IPS-15b (cell line): ENCODE results near the gene TMOD3.

Source experiments
- H3K27me3 ChIP-seq: one replicate; pipeline ENCODE4 v1.6.1; 2013; ENCODE audit warnings: low read length; ENCODE audit not compliant: control insufficient read depth, insufficient read depth
- H3K36me3 ChIP-seq: one replicate; pipeline ENCODE4 v1.6.1; 2013; ENCODE audit warnings: low read length; ENCODE audit not compliant: control insufficient read depth, insufficient read depth
- H3K4me1 ChIP-seq: one replicate; pipeline ENCODE4 v1.6.1; 2013; ENCODE audit warnings: mild to moderate bottlenecking, low read length; ENCODE audit not compliant: control insufficient read depth, insufficient read depth
- H3K4me3 ChIP-seq: one replicate; pipeline ENCODE4 v1.5.1; 2013; ENCODE audit warnings: low read depth, low read length
- H3K9ac ChIP-seq: one replicate; pipeline ENCODE4 v1.6.1; 2013; ENCODE audit warnings: low read depth, mild to moderate bottlenecking, low read length
- H3K9me3 ChIP-seq: one replicate; pipeline ENCODE4 v1.6.1; 2013; ENCODE audit warnings: mild to moderate bottlenecking, low read length; ENCODE audit not compliant: control insufficient read depth, insufficient read depth

Gene TMOD3

DNA sequence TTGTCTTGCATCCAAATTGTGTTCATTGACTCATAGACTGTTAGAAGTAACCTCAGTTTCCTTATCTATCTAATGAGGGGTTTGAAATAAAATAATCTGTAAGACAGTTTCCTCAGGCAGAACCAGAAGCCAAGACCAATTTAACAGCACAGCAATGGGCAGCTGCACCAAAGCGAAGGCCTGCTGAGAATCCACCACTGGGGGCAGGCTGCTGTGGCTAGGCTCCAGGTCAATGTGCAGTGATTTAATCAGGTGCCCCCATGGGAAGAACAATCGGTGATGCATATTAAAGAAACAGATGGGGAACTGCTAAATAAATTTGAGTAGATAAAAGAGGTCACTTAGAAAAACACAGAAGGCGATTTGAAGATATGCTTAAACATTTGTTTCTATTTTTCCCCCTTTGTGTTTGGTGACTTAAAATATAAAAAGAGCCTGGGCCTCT, 28.0 kb upstream of the TMOD3 start:
- no peaks in the 10 kb centered on the region for H3K36me3 ChIP-seq
- H3K9me3 ChIP-seq = no peaks in the 10 kb centered on the region
- H3K4me3 ChIP-seq = no peak overlapping the region
- no peaks in the 10 kb centered on the region for H3K4me1 ChIP-seq
- no peaks in the 10 kb centered on the region for H3K27me3 ChIP-seq
- no peak overlapping the region for H3K9ac ChIP-seq

DNA sequence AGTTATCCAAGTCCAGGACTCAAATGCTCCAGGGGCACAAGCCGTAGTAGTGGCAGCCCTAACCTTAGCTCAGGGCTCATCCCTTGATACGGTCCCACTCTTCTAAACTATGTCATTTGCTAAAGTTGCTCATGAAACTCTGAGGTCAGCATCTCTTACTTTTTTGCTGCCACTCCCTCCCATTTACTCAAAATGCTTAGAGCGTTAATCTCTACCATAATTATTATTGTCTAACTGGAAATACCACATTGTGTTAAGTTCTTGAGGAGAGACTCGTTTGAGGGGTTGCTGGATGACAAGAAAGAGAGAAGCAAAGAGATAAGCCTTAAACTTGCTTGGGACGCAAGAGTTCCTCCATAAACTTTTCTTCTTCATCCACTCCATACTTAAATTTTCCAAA, 26.9 kb upstream of the TMOD3 start:
- no peaks in the 10 kb centered on the region for H3K9me3 ChIP-seq
- no peaks in the 10 kb centered on the region for H3K27me3 ChIP-seq
- H3K4me1 ChIP-seq = no peaks in the 10 kb centered on the region
- no peaks in the 10 kb centered on the region for H3K36me3 ChIP-seq
- no peak overlapping the region for H3K9ac ChIP-seq
- H3K4me3 ChIP-seq = no peak overlapping the region

DNA sequence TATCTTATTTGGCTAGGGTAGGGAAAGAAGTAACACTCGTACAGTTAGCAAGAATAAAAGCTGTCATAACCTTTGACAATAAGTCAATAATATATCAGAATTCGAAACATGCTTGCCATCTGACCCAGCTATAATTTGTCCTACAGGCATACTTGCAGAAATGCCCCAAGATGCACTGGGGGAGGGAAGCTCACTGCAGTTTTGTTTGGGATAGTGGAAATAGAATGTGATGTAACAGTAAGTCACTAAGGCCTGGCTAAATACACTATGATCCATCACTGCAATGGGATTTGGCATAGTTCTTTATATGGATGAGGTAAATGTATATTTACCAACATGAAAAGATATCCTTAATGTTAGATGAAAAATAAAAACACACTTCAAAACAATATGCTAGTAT, 25.5 kb upstream of the TMOD3 start:
- Histone ChIP-seq H3K9ac (no peak overlapping the region), H3K4me1 (no peaks in the 10 kb centered on the region), H3K36me3 (no peaks in the 10 kb centered on the region), H3K4me3 (no peak overlapping the region), H3K9me3 (no peaks in the 10 kb centered on the region), H3K27me3 (no peaks in the 10 kb centered on the region)

DNA sequence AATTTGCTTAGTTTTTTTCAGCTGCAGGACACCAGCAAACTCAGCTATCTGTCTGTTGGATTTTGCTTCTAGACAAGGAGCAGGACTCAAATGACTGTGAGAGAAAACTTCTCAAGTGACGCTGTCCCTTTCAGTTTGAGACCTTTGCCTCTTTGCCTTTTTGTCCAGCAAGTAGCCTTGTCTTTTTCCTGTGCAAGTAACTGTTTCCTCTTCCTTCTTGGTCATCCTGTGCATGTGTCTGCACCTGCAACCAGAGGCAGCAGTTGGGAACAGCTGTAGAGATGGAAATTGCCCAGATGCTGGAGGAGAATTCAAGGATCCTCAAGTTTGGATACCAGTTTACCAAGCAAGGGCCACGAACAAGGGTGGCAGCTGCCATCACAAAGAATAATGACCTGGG, 23.3 kb upstream of the TMOD3 start:
- no peak overlapping the region for H3K4me3 ChIP-seq
- H3K27me3 ChIP-seq = no peaks in the 10 kb centered on the region

DNA sequence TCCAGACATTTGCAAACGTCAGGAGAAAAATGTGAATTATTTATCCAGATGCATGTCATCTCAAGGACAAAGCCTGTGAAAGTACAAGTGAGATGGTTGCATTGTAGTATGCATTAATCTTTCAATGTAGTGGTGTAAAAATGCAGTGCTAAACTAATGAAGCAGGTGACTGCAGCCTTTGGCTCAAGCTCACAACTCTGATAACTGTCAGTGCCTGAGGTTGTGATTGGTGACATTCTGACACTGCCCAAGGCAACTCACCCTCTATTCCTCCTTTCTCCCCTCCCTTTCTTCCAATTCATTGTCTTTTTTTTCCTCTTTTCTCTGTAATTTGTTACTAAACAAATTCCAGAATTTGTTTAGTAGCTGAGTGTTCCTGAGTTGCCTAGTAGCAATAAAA, 20.0 kb upstream of the TMOD3 start:
- H3K9ac ChIP-seq = no peak overlapping the region
- no peaks in the 10 kb centered on the region for H3K4me1 ChIP-seq
- no peaks in the 10 kb centered on the region for H3K27me3 ChIP-seq
- no peaks in the 10 kb centered on the region for H3K36me3 ChIP-seq
- H3K4me3 ChIP-seq = no peak overlapping the region
- no peaks in the 10 kb centered on the region for H3K9me3 ChIP-seq

More for the DNA sequence above, 23.3 kb upstream of the TMOD3 start:
- H3K9me3 ChIP-seq = no peaks in the 10 kb centered on the region
- no peaks in the 10 kb centered on the region for H3K4me1 ChIP-seq
- H3K9ac ChIP-seq = no peak overlapping the region
- H3K36me3 ChIP-seq = no peaks in the 10 kb centered on the region

DNA sequence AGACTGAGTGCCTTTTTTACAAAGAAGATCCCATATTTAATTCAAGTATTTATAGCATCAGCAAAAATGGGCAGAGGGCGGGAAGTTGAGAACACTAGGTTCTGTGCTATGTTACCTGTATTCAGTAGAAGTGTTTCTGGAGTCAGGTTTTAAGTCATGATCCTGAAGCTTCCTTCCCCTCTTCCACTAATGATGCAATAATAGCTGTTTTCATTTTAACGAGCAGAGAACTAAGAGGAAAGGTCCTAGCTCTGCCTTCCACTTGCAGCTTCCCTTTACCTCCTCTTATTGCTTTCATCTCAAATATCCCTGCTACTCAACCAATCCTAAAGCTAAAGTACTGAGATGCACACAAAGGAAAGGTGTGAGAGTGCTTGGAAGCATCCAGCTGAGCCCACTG, 16.9 kb upstream of the TMOD3 start:
- H3K27me3 ChIP-seq = no peaks in the 10 kb centered on the region
- H3K9me3 ChIP-seq = no peaks in the 10 kb centered on the region
- H3K4me1 ChIP-seq = no peaks in the 10 kb centered on the region
- H3K36me3 ChIP-seq = no peaks in the 10 kb centered on the region
- no peak overlapping the region for H3K4me3 ChIP-seq
- no peak overlapping the region for H3K9ac ChIP-seq

DNA sequence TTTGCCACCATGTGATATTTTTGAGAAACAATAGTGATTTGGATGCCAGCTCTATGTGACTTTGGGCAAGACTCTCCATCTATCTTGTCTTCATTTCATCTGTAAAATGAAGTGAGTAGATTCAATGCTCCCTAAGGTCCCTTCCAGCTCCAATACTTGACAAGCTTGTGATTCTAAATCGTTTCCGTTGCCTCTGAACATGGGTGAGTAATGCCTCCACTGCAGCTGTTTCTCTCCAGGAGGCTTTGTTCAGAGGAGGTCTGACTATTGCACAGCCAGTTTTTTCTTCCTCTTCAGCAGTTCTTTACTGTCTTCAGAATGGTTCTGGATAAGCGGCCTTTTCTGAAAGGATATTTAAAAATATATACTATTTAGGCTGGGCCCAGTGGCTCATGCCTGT, 14.8 kb upstream of the TMOD3 start:
- H3K27me3 ChIP-seq = no peaks in the 10 kb centered on the region
- no peaks in the 10 kb centered on the region for H3K36me3 ChIP-seq
- H3K9ac ChIP-seq = no peak overlapping the region
- H3K4me1 ChIP-seq = no peaks in the 10 kb centered on the region
- H3K9me3 ChIP-seq = no peaks in the 10 kb centered on the region
- H3K4me3 ChIP-seq = no peak overlapping the region

DNA sequence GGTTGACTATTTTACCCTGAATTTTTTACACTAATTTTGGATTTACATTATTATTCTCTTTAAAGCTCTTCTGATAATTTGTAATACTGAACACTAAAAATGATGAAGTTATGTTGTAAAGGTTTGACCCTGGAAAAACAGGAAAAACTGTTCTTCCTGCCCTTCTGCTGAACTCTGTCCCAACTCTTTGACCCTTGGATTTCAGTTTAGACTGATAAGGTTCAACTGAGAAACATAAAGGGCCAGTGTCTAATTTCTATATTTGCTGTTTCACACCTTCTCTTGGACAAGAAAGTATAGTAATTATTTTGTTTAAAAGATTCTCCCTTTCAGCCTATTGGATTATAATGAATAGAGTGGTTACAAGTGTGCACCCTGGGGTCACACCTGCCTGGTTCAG, 12.8 kb upstream of the TMOD3 start:
- Histone ChIP-seq H3K9ac (no peak overlapping the region), H3K4me1 (no peaks in the 10 kb centered on the region), H3K9me3 (peaks cover 2% of the 10 kb centered on the region), H3K4me3 (no peak overlapping the region), H3K36me3 (no peaks in the 10 kb centered on the region), H3K27me3 (no peaks in the 10 kb centered on the region)

DNA sequence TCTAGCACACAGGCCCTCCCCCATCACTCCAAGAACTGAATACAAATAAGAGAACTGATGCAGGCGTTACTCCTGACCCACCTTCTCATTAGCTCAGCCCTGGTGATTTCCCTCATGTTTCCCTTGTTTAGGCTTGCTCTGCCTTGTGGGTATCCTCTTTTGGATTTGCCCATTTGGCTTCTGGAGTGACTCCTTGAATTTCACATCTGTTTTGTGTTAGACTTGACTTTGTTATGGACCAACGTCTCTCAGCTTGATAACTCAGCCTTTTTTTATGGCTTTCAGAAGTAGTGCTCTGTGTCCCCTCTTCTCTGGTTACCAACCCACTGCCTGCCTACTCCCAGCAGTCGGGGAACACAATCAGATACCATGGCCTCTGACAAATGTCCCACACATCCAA, 11.3 kb upstream of the TMOD3 start:
- Histone ChIP-seq H3K36me3 (no peaks in the 10 kb centered on the region), H3K9me3 (peaks cover 3% of the 10 kb centered on the region), H3K9ac (no peak overlapping the region), H3K4me3 (no peak overlapping the region), H3K4me1 (no peaks in the 10 kb centered on the region), H3K27me3 (no peaks in the 10 kb centered on the region)

DNA sequence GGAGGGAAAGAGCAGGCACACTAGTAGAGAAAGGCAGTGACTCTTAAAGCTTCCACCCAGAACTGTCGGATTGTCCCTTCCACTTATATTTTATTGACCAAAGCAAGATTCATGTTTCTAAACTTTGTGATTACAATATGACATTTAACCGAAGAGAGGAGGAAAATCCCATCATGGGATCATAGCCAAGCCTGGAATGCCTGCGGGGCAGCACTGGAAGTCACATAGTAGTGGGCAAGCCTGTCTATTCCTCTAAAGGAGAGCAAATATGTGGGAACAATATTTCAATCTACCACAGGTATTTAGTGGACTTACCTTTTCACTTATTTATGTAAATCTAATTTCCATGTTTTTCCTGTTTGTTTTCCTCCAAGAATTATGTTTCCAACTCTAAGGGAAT, 3.8 kb upstream of the TMOD3 start:
- peaks cover 4% of the 10 kb centered on the region for H3K27me3 ChIP-seq
- H3K36me3 ChIP-seq = no peaks in the 10 kb centered on the region
- H3K4me1 ChIP-seq = peaks cover 2% of the 10 kb centered on the region
- H3K9me3 ChIP-seq = peaks cover 3% of the 10 kb centered on the region
- no peak overlapping the region for H3K4me3 ChIP-seq
- H3K9ac ChIP-seq = no peak overlapping the region

DNA sequence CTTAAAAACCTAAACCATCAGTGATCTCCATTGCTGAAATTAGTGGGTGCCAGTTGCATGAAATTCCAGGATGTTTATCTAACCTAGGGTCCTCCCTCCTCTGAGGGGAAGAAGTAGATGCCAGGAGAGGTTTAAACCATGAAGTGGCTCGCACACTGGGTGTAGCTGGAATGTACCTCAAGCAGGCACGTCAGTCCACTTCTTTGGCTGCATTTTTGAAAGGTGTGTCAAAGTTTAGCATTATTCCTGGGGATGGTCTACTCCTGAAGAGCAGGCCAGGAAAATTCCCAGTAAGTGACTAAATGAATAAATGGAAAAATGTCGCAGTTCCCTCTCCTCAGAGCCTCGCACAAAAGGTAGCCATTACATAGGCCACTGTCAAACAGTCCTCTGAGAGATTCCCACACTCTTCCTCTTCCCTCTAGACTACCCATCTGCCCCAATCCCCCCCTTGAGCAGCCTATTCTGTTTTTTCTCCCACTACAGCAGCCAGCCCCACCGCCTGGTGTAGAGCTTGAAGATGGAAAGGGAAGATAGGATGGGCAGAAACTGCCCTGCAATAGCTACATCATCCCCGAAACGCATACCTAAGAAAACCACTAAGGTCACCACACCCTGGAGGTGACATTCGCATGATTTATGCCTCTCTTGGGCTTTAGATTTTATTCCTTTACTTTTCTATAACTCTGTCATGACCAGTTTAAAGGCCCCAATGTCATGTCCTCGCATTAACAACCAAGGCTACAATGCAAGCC, 655 bp upstream of the TMOD3 start:
- no peak overlapping the region for H3K9ac ChIP-seq
- H3K4me1 ChIP-seq = peaks cover 6% of the 10 kb centered on the region

DNA sequence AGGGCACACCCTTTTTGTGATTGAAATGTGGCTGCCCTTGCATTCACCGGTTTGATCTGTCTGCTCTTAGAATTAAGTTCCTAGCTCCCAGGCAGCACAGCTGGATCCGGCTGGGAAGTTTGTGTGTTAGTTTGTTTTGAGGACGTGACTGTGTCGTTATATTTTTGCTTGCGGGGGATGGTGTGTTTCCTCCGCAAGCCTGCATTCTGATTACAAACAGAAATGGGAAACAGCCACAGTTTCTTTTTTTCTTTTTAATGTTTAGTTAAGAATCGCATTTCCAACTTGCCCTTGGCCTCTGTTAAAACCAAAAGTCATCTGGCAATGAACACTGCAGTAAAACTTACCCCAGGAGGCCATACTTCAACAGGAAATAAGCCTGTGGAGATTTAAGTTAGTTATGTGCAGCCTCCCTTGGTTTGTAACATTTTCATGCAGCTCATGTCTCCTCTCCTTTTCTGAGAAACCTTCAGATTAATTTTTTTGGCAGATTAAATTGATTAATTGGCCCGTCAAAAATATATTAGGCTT, 888 bp downstream of the TMOD3 start:
- H3K9me3 ChIP-seq = no peaks in the 10 kb centered on the region
- H3K36me3 ChIP-seq = no peaks in the 10 kb centered on the region
- peaks cover 11% of the 10 kb centered on the region for H3K4me1 ChIP-seq
- peak overlapping the region; percentile 83 for H3K4me3 ChIP-seq
- peaks cover 4% of the 10 kb centered on the region for H3K27me3 ChIP-seq
- peak overlapping the region; percentile 77 for H3K9ac ChIP-seq

More for the DNA sequence above, 655 bp upstream of the TMOD3 start:
- H3K36me3 ChIP-seq = no peaks in the 10 kb centered on the region
- H3K4me3 ChIP-seq = no peak overlapping the region
- peaks cover 4% of the 10 kb centered on the region for H3K27me3 ChIP-seq
- no peaks in the 10 kb centered on the region for H3K9me3 ChIP-seq
